GM19025 (cell line): ENCODE results near the gene TENM3.
"Not testable (repeated sequence)": the region's sequence is repeated elsewhere in the genome, so short reads cannot be mapped to it uniquely, and the experiment has no call there.

ENCODE experiments used
- ATAC-seq: cut with Tn5 transposase; IDR thresholded peaks from one replicate; pipeline ENCODE4 v1.9.1; 2021; ENCODE audit warnings: mild to moderate bottlenecking, low read depth, moderate library complexity; ENCODE audit not compliant: unreplicated experiment

The TENM3 gene

DNA sequence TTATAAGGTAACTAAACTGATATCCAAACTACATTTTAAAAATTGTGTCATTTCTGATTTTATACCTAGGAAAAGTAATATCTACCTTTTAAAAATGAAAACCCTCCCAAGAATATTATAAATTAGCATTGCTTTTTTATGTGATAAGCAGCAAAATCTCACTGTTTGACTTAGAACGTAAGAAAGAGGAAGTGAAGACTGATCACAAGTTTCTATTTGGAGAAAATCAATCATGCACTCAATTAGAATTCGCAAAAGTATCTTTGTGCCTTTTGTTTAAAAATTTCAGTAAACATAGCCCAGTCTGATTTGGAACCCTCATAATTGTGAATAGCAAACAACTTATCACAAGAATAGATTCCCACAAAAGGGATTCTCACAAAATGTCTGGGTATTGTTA is 142.7 kb downstream of the TENM3 start:
- no peak for ATAC-seq

DNA sequence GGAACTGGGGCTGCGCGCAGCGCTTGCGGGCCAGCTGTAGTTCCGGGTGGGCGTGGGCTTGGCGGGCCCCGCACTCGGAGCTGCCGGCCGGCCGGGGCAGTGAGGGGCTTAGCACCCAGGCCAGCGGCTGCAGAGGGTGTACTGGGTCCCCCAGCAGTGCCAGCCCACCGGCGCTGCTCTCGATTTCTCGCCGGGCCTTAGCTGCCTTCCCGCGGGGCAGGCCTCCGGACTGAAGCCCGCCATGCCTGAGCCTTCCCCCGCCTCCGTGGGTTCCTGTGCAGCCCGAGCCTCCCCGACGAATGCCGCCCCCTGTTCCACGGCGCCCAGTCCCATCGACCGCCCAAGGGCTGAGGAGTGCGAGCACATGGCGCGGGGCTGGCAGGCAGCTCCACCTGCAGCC is 143.4 kb downstream of the TENM3 start:
- not testable (repeated sequence) for ATAC-seq

DNA sequence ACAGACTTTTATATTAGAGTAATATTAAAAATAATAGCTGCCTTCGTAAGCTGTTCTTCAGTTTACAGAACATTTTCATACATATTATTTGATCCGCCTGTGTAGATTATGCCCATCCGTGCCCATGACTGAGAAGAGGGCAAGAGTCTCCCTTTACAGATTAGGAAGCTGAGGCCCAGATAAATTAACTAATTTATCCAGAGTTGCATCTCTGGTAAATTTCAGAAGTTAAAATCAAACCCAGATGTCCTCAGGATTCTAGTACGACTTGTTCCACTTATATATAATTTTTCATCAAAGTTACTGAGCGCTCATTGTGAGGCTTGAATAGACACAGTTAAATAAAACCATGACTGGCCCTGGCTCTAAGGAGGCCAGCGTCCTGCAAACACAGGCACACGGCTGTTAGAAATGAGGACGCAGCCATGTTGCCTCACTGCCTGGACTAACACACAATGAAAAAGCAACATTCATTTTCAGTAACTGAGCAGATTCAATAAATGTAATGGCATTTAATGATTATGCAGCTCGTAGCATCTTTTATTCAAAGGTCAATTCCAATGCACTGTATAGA is 148.0 kb downstream of the TENM3 start:
- ATAC-seq: no peak

DNA sequence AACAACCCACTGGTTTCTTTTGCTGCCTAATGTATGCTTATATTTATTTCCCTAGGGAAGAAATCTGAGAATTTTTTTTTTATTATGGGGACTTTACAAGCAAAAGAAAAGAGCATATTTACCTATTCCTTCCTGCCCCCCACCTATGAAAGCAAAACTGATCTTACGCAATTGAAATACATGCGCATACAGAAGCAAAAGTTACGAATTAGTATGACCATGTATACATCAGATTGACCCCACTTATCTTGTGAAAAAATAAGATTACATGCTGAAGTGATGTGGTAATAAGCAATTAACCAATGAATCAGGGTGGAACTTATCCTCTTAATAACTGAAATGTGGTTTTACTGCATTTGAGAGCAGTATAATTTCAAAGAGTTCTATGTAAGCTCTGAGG is 151.0 kb downstream of the TENM3 start:
- ATAC-seq: no peak

DNA sequence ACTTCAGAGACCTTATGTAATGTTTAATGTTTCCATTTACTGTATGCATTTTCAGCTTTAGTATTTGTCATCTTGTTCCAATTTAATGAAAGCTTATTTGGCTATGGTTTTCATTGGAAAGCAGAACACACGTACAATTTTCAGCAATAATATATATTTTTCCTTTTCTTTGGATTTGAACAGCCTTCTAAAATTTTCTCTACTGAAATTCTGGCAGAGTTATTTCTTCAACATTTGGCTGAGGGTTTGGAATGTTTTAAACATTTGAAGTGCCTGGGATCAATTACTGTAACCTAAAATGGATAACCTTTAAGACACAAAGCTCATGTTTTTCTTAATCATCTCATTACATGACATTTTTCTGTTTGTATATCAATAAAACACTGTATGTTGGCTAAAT is 156.9 kb downstream of the TENM3 start:
- no peak for ATAC-seq

DNA sequence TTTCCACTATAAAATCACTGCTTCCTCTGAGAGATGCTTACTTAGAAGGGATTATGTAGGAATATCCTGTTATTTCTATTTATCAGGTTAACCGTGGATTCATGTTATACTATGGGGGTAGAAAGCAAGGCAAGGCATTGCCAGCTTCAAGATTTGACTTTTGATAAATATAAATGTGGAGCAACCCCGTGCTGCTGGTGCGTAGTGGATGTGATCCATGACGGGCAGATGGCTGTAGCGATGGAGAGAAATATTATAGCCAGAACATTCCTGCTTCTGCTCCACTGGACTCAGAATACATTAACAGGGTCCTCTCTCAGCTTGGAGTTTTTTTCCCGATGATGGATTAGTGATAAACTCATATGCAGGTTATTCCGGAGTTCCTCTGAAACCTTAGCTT is 157.6 kb downstream of the TENM3 start:
- ATAC-seq: no peak

DNA sequence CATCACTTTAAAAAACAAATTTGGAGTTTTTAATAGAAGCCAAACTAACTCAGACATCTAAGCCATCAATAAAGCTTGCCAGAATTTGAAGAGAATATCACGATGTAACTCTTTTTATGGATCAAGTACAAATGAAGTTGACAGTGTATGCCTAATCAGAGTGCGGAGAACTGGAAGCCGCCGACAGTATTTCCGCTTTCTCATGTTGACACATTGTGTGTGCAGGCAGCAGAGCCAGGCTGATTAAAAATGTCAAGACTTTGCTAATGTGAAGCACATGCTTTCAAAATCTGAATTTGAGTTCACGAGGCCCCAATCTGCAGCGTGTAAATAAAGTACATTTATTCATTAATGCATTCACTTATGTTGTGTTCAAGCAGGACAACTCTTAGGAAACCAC is 161.2 kb downstream of the TENM3 start:
- no peak for ATAC-seq

DNA sequence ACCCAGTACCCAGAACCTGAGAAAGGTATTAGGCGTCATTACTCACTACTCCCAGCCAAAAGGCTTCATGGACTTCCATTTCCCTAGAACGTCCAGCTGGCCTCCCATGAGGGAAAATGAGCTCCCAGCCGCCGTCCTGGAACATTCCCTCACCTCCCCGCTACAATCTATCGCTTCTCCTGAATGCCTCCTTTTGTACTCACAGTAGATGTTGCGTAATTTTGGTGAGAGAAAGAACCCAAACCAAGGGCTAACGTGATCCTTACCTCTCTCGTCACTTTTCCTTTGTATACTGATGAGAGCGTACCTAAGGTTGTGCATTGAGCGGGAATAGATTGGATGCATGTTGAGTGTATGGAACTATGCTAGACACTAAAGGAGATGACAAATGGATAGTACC is 161.9 kb downstream of the TENM3 start:
- ATAC-seq: no peak

DNA sequence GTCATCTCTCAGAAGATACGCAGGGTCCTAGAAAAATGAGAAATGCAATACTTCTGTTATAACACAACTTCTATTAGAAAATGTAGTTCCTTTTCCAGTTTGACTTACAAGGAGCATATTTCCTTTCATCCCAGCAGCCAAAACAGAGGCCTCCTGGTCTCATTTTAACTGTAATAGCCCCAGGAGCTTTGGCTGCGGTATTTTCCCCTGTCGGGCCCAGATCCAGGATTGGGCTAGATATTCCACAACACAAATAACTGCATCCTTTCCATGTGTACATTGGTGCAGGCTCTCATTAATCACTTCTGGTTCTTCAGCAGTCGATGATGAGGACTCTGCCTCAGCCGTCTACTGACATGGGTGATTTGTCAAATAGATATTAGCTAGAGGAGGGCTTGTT is 166.1 kb downstream of the TENM3 start:
- ATAC-seq: no peak

DNA sequence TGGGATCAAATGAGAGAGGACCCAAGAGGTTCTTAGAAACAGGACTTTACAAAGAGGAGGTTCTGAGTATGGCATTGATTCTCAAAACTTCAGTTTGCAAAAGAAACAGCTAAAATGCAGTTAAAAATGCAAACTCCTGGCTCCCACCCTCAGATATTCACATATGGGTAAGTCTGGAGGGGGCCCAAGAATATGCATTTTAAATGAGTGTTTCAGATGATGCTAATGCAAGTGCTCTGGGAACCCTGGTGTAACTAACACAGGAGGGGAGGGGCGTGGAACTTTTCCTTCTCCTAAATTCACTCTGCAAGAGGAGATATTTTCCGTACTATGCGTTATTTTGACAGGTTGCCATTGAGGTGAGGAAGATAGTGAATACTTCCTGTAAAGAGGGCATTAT is 168.2 kb downstream of the TENM3 start:
- no peak for ATAC-seq

DNA sequence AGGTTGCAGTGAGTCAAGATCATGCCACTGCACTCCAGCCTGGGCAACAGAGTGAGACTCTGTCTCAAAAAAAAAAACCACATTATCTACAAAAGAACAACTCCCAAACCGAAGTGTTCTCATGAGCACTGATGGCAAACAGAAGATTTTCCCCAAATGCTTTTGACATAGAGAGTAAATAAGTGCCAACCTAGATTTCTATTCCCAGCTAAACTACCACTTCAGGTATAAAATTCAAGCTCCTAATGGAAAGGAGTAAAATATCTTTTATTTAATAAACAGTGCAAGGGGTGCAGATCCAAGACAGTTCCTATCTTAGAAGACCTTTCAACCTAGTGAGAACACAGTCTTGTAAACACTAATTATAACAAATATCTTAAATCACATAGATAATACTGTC is 170.3 kb downstream of the TENM3 start:
- no peak for ATAC-seq

DNA sequence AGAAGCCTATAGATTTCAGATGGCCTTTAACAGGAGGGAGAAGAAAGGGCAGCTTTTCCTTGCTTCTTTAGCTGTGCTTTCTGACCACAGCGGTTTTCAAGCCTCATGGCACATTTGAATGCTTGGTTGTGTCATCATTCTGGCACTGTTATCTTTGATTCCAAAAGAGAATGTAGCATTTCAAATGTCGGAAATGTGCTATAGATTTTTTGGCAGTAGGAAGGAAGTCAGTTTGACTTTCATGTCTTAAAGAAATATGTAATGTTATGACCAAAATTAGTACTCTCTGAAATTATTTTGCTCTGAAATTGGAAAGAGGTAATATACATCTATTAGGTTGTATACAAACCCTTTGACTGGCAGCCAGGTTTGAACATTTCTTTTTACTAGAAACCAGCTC is 171.9 kb downstream of the TENM3 start:
- no peak for ATAC-seq

DNA sequence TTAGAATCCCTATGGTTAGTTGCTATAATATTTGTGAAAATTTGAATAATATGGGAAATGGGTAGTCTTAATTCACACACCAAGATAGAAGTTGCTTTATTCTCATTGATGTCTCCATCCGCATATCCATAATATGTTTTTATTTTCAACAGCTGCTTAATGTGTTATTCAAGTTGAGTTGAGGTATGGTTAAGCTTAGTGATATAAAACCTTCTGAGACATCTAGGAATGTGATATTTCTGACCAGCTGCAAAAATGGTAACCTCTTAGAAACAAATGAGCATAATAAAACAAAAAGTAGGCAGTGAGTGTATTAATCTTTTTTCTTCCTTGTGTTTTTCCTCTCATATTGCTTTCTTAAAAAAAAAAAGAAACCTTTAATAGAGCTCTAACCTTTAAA is 172.9 kb downstream of the TENM3 start:
- ATAC-seq: no peak

DNA sequence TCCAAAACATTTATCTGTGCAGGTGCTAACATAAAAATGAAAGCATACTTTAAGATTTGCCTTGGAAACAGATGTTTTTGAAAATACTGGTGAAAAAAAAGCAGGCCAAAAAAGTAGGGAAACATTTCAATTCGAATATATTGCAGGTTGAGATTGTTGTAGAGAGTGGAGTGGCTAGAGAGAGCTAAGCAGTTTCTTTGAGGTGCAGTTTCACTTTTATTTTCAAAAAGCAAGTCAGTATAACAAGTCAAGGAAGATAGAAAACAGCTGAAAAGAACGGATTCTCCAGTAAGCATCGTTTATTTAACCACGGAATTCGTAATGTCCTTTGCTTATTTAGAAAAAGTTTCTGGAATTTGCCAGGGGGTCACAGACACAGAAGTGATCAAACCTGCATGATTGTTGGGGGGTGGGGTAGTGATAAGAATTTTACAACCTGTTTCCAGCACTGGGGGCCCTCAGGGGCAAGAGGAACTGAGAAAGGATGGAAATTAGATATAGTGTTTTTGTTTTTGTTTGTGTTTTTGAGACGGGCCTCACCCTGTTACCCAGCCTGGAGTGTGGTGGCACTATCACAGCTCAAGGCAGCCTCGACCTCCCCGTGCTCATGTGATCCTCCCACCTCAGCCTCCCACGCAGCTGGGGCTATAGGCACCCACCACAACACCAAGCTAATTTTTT is 175.0 kb downstream of the TENM3 start:
- ATAC-seq: no peak

DNA sequence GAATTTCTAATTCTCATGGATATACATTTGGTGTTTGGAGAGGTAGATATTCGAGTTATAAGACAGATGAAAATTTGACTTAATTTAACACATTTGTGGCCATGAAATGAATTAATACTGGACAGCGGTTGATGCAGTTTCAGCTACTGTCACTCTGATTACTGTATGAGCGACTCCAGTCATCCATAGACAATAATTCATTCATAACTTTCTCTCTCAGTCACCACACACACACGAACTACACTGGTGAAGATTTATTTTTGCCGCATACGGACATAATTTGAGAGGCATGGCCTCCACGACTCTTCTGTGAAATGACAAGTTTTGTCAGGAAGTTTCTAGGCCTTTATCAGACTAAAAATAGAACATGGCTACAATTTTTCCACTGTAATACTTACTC is 177.0 kb downstream of the TENM3 start:
- ATAC-seq: no peak

DNA sequence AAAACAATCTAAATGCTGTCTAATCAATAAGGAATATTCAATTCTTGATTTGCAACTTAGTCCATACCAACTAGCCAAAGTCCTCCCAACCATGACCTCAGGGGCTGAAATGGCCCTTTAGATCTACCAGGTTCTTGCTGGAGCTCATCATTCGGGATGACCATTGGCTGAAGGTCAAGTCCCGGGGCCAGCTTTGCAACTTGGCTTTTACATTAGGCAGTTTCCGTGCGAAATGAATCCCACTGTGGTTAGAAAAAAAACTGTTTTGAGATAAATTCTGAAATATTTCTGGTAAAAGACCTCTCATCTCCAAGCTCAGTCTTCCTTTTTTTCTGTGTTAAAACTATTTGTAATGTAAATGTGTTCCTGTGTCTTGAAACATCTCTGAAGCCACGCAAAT is 178.6 kb downstream of the TENM3 start:
- no peak for ATAC-seq

DNA sequence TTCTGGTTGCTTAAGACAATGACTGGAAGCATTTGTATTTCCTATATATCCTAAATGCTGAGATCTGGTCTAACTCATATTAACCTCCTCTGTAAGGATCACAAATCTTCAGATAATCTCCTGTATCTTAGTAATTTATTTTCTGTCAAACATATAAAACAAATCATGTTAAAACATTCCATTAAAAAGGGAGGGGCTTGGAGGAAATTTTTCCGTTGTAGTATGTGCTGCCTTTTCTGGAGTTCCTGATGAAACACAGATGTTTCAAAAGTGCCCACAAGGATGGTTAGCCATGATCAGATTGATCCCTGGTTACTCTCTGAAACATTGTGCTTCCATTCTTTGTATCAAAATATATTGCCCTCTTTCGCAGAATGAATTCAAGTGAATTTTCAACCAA is 182.1 kb downstream of the TENM3 start:
- ATAC-seq: no peak

DNA sequence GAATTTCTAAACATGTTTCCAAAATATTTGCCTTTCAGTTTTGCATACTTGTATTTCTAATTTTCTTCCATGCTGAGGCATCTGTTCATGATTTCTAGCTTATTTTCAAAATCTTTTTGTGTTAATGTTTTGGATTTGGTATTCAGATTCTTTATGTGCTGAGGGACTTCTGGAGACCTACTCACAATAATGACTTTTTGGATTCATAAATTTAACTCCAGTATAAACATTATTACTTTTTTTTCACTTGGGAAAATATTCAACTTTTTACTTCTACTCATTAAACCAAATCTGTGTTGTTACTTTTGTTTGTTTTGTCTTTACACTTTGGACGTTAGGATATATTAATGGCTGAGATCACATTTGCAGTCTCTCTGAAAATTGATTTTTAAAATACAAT is 183.7 kb downstream of the TENM3 start:
- ATAC-seq: no peak

DNA sequence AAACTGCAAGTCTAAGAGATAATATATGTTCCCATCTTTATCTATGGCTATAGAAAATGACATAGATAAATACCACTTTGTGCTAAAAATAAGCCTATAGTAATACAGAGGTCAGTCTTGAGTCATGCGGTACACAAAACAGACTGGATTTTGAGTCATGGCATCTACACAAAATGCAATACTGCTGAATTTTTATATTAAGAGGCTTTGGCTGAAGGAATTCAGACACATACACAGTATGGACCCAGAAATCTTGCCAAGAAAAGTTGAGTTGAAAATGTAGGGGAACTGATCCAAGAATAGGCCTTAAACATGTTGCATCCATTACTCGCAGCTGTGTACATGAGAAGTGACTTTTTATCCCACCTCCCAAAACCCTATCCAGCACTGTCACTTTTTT is 184.4 kb downstream of the TENM3 start:
- no peak for ATAC-seq

DNA sequence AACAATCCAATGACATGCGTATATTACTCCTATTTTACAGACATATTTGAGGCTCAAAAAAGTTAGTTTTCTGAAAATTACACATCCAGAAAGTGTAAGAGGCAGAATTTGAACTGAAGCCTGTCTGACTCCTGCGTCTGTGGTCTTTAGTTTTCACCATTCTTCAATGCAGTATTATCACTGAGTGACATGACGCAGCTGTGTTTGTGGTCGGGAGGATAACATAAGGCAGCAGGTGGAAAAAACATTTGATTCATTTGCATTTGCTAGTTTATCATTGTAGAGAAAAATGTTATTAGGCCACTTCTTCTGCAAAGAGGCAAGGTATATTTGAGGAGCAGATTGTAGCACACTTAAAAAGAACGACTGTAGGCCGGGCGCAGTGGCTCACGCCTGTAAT is 186.7 kb downstream of the TENM3 start:
- ATAC-seq: no peak

DNA sequence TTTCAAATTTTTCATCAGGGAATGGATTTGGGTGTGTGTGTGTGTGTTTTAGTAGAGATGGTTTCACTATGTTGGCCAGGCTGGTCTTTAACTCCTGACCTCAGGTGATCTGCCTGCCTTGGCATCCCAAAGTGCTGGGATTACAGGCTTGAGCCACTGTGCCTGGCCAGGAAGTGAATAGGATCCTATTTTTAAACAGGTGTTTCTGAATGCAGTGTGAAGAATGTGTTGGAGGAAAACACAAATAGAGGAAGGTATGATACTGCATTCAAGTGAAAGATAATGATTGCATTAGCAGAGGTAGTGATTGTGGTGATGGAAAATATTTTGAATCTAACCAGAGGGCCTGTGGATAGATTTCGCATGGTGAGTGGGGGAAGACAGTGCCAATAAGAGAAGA is 189.6 kb downstream of the TENM3 start:
- no peak for ATAC-seq

DNA sequence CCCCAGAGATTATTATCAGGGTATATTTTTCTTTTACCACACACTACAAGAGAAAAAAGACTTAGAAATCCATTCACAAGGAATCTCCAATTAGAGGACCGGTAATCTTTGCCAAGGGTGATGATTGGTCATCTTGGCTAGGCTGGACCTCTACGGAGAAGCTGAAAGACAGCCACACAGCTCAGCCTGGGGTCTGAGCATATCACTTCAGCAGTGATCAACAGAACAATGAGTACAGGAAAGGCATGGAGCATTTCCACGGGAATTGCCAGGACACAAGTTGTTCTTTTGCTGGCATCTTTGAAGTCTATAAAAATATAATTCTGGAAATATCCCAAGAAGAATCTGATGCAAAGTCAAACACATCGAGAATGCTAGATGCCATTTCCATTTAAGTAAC is 191.5 kb downstream of the TENM3 start:
- no peak for ATAC-seq

DNA sequence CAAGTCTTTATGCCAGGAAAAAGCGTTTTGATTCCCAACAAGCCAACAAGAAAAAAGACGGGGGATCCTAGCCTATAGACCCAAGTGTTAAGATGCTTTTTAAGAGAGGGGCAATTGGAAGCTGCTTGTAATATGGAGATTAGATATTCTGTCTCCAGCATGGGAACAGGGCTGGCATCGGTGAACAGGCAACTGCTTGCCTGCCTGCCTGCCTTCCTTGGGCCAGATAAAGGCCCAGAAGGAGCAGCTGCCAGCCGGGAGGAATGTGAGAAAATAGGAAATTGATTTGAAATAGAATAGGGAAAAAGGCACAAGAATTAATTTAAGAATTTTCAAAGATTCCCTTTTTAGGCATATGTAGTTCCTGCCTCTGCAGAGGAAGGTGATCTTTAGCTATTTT is 192.2 kb downstream of the TENM3 start:
- no peak for ATAC-seq
